Heart left ventricle (tissue), 13 donors: ENCODE measurements around the gene LSS.

Source experiments
- CTCF ChIP-seq, 12 donors: fragments of 200-600 bp; sonication (generic) in 4 of 12; IDR thresholded peaks; one replicate each; pipeline versions ENCODE4 v1.5.0 to v1.8.0; 2018 to 2022; ENCODE audit warnings: antibody characterized with exemption in 12 of 12, mild to moderate bottlenecking in 5 of 12
- POLR2A ChIP-seq, 2 donors: fragments of 450-650 bp; IDR thresholded peaks; one replicate each; pipeline ENCODE4 v1.6.1; 2017; ENCODE audit warnings: antibody characterized with exemption in 2 of 2, mild to moderate bottlenecking in 2 of 2, moderate library complexity in 2 of 2
- donor health status: ischemic (EF 13 %, LVEDD 7.1; RV severe dilation, severe dysfunction).
- donor health status: DM: no; HTN: yes; CAD: no.
- donor health status: DM: no; HTN: no; CAD: no.
- donor health status: ischemic (EF 25% LVEDD 6.9; RV normal size, moderate dysfunction).
- donor health status: ischemic (EF 25% LVEDD 5.7; RV mildly dilated, moderate dysfunction).
- donor health status: ischemic (EF 35%, LVEDD 5.7; RV mildly dilated, moderate dysfunction).
- donor health status: nonischemic (EF 11% LVEDD 7.7; RV severe dilation, severe dysfunction).
- donor health status: DM: yes; HTN: yes; CAD: no.
- donor health status: PGD.
- donor health status: ischemic (EF 29% LVEDD 5.4; RV normal size, mild dysfunction).
- donor health status: nonischemic (EF 23%, LVEDD 6.1; RV moderate dilation, normal function).

- TF ChIP-seq CTCF (IDR thresholded peaks at IDR 0.05): no peak
- TF ChIP-seq POLR2A (IDR thresholded peaks at IDR 0.05): no peak
These were observed 83.3 kb downstream of the LSS start for GRCh38 chr21:46145159-46145839.
